HCT116 (cell line): Measurements from ENCODE around the gene SERF2. TPM values are rescaled to one million over a fixed set of nuclear protein-coding genes. Genes with fewer than 3 reads are reported as not detected.

Experiments
- ATAC-seq: fragments of 200-7000 bp; cut with Tn5 transposase; 2 replicates; pipeline ENCODE4 v1.9.1; 2020; ENCODE audit warnings: mild to moderate bottlenecking, moderate library complexity
- BruUV-seq: library from RNA; stranded (reverse); fragments of 400-500 nt; replicated peaks from 2 replicates; lab custom pipeline; 2021; lab: Mats Ljungman, UMichigan
- CTCF ChIA-PET: fragments of 300-600 bp; sonication (Branson Sonifier 250); formaldehyde crosslinking; loops from one replicate; lab custom pipeline; 2021; ENCODE audit warnings: antibody characterized with exemption; lab: Charles Lee
- POLR2A ChIA-PET: fragments of 300-600, 350-600 bp; sonication (Branson Sonifier 250); formaldehyde crosslinking; loops from one replicate; lab custom pipeline; 2021; ENCODE audit warnings: antibody characterized with exemption; lab: Charles Lee
- RAD21 ChIA-PET, 2 experiments: fragments of 300-600 bp; sonication (Branson Sonifier 250); formaldehyde crosslinking; loops; one replicate each; lab custom pipeline; 2023; ENCODE audit warnings: low total read pairs in 2 of 2; ENCODE audit not compliant: uncharacterized antibody in 2 of 2, unreplicated experiment in 2 of 2, low non-redundant PET in 1 of 2; lab: Charles Lee
- DNase-seq: peaks from one replicate; pipeline ENCODE4 v3.0.0-alpha.2; 2010; ENCODE audit warnings: low read depth, low spot score
- H2AFZ ChIP-seq: fragments of 200-600 bp; shearing (Covaris generic), sonication (generic); 2 replicates; pipeline ENCODE4 v1.6.1; 2017; ENCODE audit warnings: low read depth, mixed run types, mixed read lengths, antibody characterized with exemption, low read length; ENCODE audit not compliant: poor library complexity, severe bottlenecking
- H3K27ac ChIP-seq: 2 replicates; pipeline ENCODE4 v1.5.1; 2012; ENCODE audit warnings: low read depth, low read length
- H3K27me3 ChIP-seq: fragments of 200-600 bp; sonication (generic); 2 replicates; pipeline ENCODE4 v1.6.1; 2016; ENCODE audit warnings: mixed run types, low read length, mixed read lengths; ENCODE audit not compliant: insufficient read depth
- H3K36me3 ChIP-seq, 2 experiments: fragments of 200-500 bp in 1 of 2; fragments of 200-600 bp in 1 of 2; sonication (Bioruptor generic) in 1 of 2; sonication (generic) in 1 of 2; 2 replicates each; pipeline versions ENCODE4 v1.5.1 to v1.6.1; 2014 to 2016; ENCODE audit warnings: low read length in 2 of 2, inconsistent platforms in 1 of 2, mixed read lengths in 1 of 2, mixed run types in 1 of 2; ENCODE audit not compliant: insufficient read depth in 2 of 2, control insufficient read depth in 1 of 2
- H3K4me1 ChIP-seq, 2 experiments: fragments of 200-600 bp in 1 of 2; sonication (generic) in 1 of 2; 2 replicates each; pipeline versions ENCODE4 v1.5.1 to v1.6.1; 2012 to 2017; ENCODE audit warnings: low read length in 2 of 2, inconsistent platforms in 1 of 2, mild to moderate bottlenecking in 1 of 2, mixed read lengths in 1 of 2, mixed run types in 1 of 2, moderate library complexity in 1 of 2; ENCODE audit not compliant: insufficient read depth in 2 of 2, control insufficient read depth in 1 of 2
- H3K4me2 ChIP-seq: fragments of 200-600 bp; sonication (generic); 2 replicates; pipeline ENCODE4 v1.6.1; 2017; ENCODE audit warnings: mixed run types, low read length, mixed read lengths
- H3K4me3 ChIP-seq, 2 experiments: fragments of 200-600 bp in 1 of 2; sonication (generic) in 1 of 2; replicated peaks in 1 of 2; 2 replicates each; pipeline ENCODE4 v1.5.1; 2011 to 2016; ENCODE audit warnings: low read length in 2 of 2, control low read depth in 1 of 2, low read depth in 1 of 2, mild to moderate bottlenecking in 1 of 2, mixed read lengths in 1 of 2, mixed run types in 1 of 2
- H3K79me2 ChIP-seq: fragments of 200-600 bp; sonication (generic); 2 replicates; pipeline ENCODE4 v1.6.1; 2017; ENCODE audit warnings: mild to moderate bottlenecking, mixed run types, low read length, moderate library complexity, mixed read lengths; ENCODE audit not compliant: insufficient read depth
- H3K9ac ChIP-seq: fragments of 200-600 bp; sonication (generic); 2 replicates; pipeline ENCODE4 v1.6.1; 2016; ENCODE audit warnings: low read length, mixed read lengths
- H3K9me2 ChIP-seq: fragments of 200-600 bp; sonication (generic), shearing (Covaris generic); 2 replicates; pipeline ENCODE4 v1.6.1; 2017; ENCODE audit warnings: mixed run types, mild to moderate bottlenecking, moderate library complexity; ENCODE audit not compliant: insufficient read depth
- H3K9me3 ChIP-seq, 2 experiments: fragments of 200-500 bp in 1 of 2; fragments of 200-600 bp in 1 of 2; sonication (Bioruptor generic) in 1 of 2; sonication (generic) in 1 of 2; 2 replicates each; pipeline ENCODE4 v1.6.1; 2014 to 2017; ENCODE audit warnings: low read length in 2 of 2, mixed read lengths in 2 of 2, inconsistent platforms in 1 of 2, low read depth in 1 of 2, mild to moderate bottlenecking in 1 of 2, mixed run types in 1 of 2, moderate library complexity in 1 of 2; ENCODE audit not compliant: control insufficient read depth in 1 of 2, insufficient read depth in 1 of 2
- H4K20me1 ChIP-seq: fragments of 200-600 bp; sonication (generic), shearing (Covaris generic); 2 replicates; pipeline ENCODE4 v1.6.1; 2017; ENCODE audit warnings: mixed run types, mild to moderate bottlenecking, moderate library complexity; ENCODE audit not compliant: insufficient read depth
- CBX3 ChIP-seq: IDR thresholded peaks from 2 replicates; pipeline ENCODE4 v1.6.1; 2012; ENCODE audit warnings: low read depth
- CEBPB ChIP-seq: IDR thresholded peaks from 2 replicates; pipeline ENCODE4 v1.6.1; 2012; ENCODE audit warnings: low read depth
- ELF1 ChIP-seq: IDR thresholded peaks from 2 replicates; pipeline ENCODE4 v1.6.1; 2012; ENCODE audit warnings: low read depth, borderline replicate concordance
- EZH2 ChIP-seq: fragments of 200-600 bp; sonication (generic); IDR thresholded peaks from 2 replicates; pipeline ENCODE4 v1.6.1; 2017; ENCODE audit warnings: antibody characterized with exemption, mixed run types
- EZH2phosphoT487 ChIP-seq: fragments of 200-600 bp; IDR thresholded peaks from 2 replicates; pipeline ENCODE4 v1.6.1; 2018; ENCODE audit warnings: antibody characterized with exemption, borderline replicate concordance
- FOSL1 ChIP-seq: IDR thresholded peaks from 2 replicates; pipeline ENCODE4 v1.6.1; 2012; ENCODE audit warnings: low read depth
- POLR2A ChIP-seq: IDR thresholded peaks from 2 replicates; pipeline ENCODE4 v1.7.0; 2011; ENCODE audit warnings: borderline replicate concordance; ENCODE audit not compliant: insufficient read depth, insufficient read length; ENCODE audit errors: extremely low read depth
- RAD21 ChIP-seq: IDR thresholded peaks from 2 replicates; pipeline ENCODE4 v1.6.1; 2012; ENCODE audit warnings: low read depth, mild to moderate bottlenecking
- TCF7L2 ChIP-seq: IDR thresholded peaks from 2 replicates; pipeline ENCODE4 v1.7.0; 2011; ENCODE audit warnings: borderline replicate concordance, inconsistent platforms; ENCODE audit not compliant: insufficient read depth, insufficient read length; ENCODE audit errors: extremely low read depth
- intact Hi-C: fragments of 100-400 bp; cut with micrococcal nuclease; formaldehyde crosslinking; loops from 2 replicates; pipeline ENCODE4 v1.10.0; 2022
- total RNA-seq: library from RNA; stranded (reverse); gene quantifications from one replicate; pipeline ENCODE4 v1.2.1, GENCODE V29; 2021; ENCODE audit not compliant: unreplicated experiment
- TF ChIP-seq, protein P1 (sequence below): IDR thresholded peaks from 2 replicates; pipeline ENCODE4 v1.6.1; 2012
- TF ChIP-seq, protein P2 (sequence below): IDR thresholded peaks from 2 replicates; pipeline ENCODE4 v1.6.1; 2012
- TF ChIP-seq, protein P3 (sequence below): IDR thresholded peaks from 2 replicates; pipeline ENCODE4 v1.6.1; 2012; ENCODE audit warnings: low read depth

Gene SERF2
- total RNA-seq, 1 experiment from 2014 or later = 656 TPM

DNA sequence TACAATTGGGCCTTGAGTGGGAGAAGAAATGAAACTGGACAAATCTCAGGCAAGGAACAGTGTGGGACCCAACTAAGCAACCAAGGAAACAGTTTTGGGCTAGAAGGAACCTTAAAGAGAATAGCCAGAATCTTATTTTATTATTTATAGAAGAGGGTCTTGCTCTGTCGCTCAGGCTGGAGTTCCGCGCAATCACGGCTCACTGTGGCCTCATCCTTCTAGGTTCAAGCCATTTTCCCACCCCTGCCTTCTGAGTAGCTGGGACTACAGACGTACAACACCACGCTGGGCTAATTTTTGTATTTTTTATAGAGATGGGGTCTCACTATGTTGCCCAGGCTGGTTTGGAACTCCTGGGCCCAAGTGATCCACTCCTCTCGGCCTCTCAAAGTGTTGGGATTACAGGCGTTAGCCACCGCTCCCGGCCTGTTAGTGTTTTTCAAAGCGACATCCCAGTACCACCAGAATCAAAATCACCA, 33.9 kb downstream of the SERF2 start:
- Histone ChIP-seq H3K27ac (peak overlapping the region; percentile 65; the same call in 1 of the 2 replicates), H2AFZ (no peak overlapping the region), H3K9me3 (no peaks in the 10 kb centered on the region), H3K4me3 (peak overlapping the region; percentile 64 to 77), H3K36me3 (peaks cover 10 to 21% of the 10 kb centered on the region in 2 experiments), H4K20me1 (no peaks in the 10 kb centered on the region), H3K27me3 (no peaks in the 10 kb centered on the region), H3K9ac (peak overlapping the region; percentile 77), H3K9me2 (no peaks in the 10 kb centered on the region), H3K79me2 (peaks cover 74% of the 10 kb centered on the region), H3K4me1 (peaks cover 15 to 41% of the 10 kb centered on the region in 2 experiments)
- ChIA-PET RAD21 (no interaction called here), POLR2A (no interaction called here)
- no peak for DNase-seq
- BruUV-seq = no TSS peak
- ATAC-seq = no peak
- TF ChIP-seq CEBPB = no peak
- TF ChIP-seq EZH2phosphoT487 = no peak
- TF ChIP-seq, protein P1, sequence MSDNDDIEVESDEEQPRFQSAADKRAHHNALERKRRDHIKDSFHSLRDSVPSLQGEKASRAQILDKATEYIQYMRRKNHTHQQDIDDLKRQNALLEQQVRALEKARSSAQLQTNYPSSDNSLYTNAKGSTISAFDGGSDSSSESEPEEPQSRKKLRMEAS = no peak
- TF ChIP-seq, protein P2, sequence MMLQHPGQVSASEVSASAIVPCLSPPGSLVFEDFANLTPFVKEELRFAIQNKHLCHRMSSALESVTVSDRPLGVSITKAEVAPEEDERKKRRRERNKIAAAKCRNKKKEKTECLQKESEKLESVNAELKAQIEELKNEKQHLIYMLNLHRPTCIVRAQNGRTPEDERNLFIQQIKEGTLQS = no peak
- no peak for TF ChIP-seq TCF7L2
- TF ChIP-seq FOSL1 = no peak
- no peak for TF ChIP-seq RAD21
- TF ChIP-seq, all 23 proteins: peak for 0
- CTCF ChIA-PET = no interaction called here
- intact Hi-C loops = no loop called here
- H3K4me2 ChIP-seq = peak overlapping the region; percentile 74

DNA sequence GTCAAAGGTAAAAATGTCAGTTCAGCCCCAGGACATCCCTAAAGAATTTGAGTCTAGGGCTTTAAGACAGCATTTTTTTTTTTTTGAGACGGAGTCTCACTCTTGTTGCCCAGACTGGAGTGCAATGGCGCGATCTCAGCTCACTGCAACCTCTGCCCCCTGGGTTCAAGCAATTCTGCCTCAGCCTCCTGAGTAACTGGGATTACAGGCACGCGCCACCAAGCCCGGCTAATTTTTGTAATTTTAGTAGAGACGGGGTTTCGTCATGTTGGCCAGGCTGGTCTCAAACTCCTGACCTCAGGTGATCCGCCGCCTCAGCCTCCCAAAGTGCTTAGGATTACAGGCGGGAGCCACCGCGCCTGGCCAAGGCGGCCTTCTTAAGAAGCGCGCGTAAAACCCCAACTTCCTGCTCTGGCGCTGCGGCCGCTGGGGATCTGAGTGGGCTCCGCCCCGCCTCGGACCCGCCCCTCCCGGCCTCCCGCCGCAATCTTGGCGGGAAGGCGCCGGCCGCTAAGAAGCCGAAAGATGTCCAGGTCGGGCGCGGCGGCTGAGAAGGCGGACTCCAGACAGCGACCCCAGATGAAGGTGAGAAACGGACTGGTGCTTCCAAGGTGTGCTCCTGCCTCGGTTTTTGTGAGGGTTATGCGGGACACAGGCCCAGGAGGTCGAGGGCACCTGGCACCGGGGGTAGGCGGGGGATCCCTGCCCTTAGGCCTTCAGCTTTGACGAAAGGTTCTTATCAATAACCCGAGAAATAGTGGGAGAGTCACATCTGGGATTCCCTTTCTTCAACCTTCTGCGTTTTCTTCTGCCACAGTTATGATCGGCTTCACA, 34.6 kb downstream of the SERF2 start, which contains the start of gene WDR76:
Gene WDR76 (plus strand): TSS at position 495 of the 834 bp plus-strand sequence. CDS start 31 bp downstream, at position 526.
- no peaks in the 10 kb centered on the region for H3K27me3 ChIP-seq
- peak within 1 kb of the TSS; percentile 64 to 77 for H3K4me3 ChIP-seq
- H3K27ac ChIP-seq = peak within 1 kb of the TSS; percentile 65
- H3K9me2 ChIP-seq = no peaks in the 10 kb centered on the region
- peak within 1 kb of the TSS; percentile 71 for H2AFZ ChIP-seq
- RAD21 ChIA-PET = no interaction called here
- intact Hi-C loops = no loop called here
- no peaks in the 10 kb centered on the region for H3K9me3 ChIP-seq
- CTCF ChIA-PET = no interaction called here
- BruUV-seq = no TSS peak
- H4K20me1 ChIP-seq = no peaks in the 10 kb centered on the region
- H3K4me2 ChIP-seq = peak within 1 kb of the TSS; percentile 74
- H3K79me2 ChIP-seq = peaks cover 74% of the 10 kb centered on the region
- POLR2A ChIA-PET = no interaction called here
- peak within 1 kb of the TSS; percentile 77 for H3K9ac ChIP-seq
- peaks cover 15 to 41% of the 10 kb centered on the region in 2 experiments for H3K4me1 ChIP-seq
- ATAC-seq = peak; percentile 83
- DNase-seq = peak; percentile 83
- H3K36me3 ChIP-seq = peaks cover 7 to 21% of the 10 kb centered on the region in 2 experiments
- TF ChIP-seq, protein P3, sequence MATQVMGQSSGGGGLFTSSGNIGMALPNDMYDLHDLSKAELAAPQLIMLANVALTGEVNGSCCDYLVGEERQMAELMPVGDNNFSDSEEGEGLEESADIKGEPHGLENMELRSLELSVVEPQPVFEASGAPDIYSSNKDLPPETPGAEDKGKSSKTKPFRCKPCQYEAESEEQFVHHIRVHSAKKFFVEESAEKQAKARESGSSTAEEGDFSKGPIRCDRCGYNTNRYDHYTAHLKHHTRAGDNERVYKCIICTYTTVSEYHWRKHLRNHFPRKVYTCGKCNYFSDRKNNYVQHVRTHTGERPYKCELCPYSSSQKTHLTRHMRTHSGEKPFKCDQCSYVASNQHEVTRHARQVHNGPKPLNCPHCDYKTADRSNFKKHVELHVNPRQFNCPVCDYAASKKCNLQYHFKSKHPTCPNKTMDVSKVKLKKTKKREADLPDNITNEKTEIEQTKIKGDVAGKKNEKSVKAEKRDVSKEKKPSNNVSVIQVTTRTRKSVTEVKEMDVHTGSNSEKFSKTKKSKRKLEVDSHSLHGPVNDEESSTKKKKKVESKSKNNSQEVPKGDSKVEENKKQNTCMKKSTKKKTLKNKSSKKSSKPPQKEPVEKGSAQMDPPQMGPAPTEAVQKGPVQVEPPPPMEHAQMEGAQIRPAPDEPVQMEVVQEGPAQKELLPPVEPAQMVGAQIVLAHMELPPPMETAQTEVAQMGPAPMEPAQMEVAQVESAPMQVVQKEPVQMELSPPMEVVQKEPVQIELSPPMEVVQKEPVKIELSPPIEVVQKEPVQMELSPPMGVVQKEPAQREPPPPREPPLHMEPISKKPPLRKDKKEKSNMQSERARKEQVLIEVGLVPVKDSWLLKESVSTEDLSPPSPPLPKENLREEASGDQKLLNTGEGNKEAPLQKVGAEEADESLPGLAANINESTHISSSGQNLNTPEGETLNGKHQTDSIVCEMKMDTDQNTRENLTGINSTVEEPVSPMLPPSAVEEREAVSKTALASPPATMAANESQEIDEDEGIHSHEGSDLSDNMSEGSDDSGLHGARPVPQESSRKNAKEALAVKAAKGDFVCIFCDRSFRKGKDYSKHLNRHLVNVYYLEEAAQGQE = no peak
- no peak for TF ChIP-seq POLR2A
- TF ChIP-seq, protein P2 = no peak
- no peak for TF ChIP-seq EZH2
- TF ChIP-seq, protein P1 = peak; percentile 88
- peak; percentile 58 for TF ChIP-seq ELF1
- TF ChIP-seq CBX3 = peak; percentile 81
- TF ChIP-seq TCF7L2 = peak; percentile 51
